K562 (cell line): ENCODE data around the gene PIK3C2B. TPM values are rescaled to one million over a fixed set of nuclear protein-coding genes. Genes with fewer than 3 reads are reported as not detected.

Source experiments
- ATAC-seq: fragments of 200-7000 bp; cut with Tn5 transposase; 3 replicates; pipeline ENCODE4 v1.9.1; 2020; ENCODE audit warnings: moderate library complexity
- BruUV-seq: library from RNA; stranded (reverse); fragments of 400-500 nt; replicated peaks from 2 replicates; lab custom pipeline; 2021; lab: Mats Ljungman, UMichigan
- CTCF ChIA-PET: fragments of 300-600 bp; formaldehyde crosslinking; extraction: SDS; loops from one replicate; lab custom pipeline; 2021; ENCODE audit warnings: low intra/inter-chr PET ratio; lab: Yijun Ruan, JAX
- POLR2A ChIA-PET: fragments of 300-600, 350-650 bp; sonication (Branson Sonifier 250); formaldehyde crosslinking; extraction: SDS; loops from one replicate; lab custom pipeline; 2021; ENCODE audit warnings: antibody characterized with exemption, inconsistent platforms; lab: Yijun Ruan, JAX
- DNase-seq, 4 experiments: peaks; one replicate each; pipeline versions ENCODE4 v3.0.0 to v3.0.0-alpha.2; 2011 to 2018; ENCODE audit warnings: low spot score in 3 of 4, mixed read lengths in 3 of 4; ENCODE audit errors: extremely low read depth in 1 of 4
- FAIRE-seq: peaks from 2 replicates; lab custom pipeline; 2011; peaks lifted over from hg19 to GRCh38; lab: Jason Lieb, UNC
- H2AFZ ChIP-seq: 2 replicates; pipeline ENCODE4 v1.6.0; 2011; ENCODE audit warnings: low read depth, low read length, control low read depth, inconsistent platforms
- H3K27ac ChIP-seq: fragments of 200-600 bp; 3 replicates; pipeline ENCODE4 v1.8.0; 2011; ENCODE audit warnings: low read depth, mild to moderate bottlenecking, control low read depth, inconsistent platforms, low read length, moderate library complexity, mixed read lengths; ENCODE audit errors: extremely low read depth
- H3K27me3 ChIP-seq, 2 experiments: fragments of 300-600 bp in 1 of 2; 2 replicates in 1 of 2; 3 replicates in 1 of 2; pipeline versions ENCODE4 v1.6.0 to v1.8.0; 2011; ENCODE audit warnings: inconsistent platforms in 2 of 2, low read length in 2 of 2, mild to moderate bottlenecking in 1 of 2, mixed read lengths in 1 of 2, moderate library complexity in 1 of 2; ENCODE audit not compliant: control insufficient read depth in 2 of 2, insufficient read depth in 2 of 2
- H3K36me3 ChIP-seq: fragments of 300-600 bp; 3 replicates; pipeline ENCODE4 v1.8.0; 2011; ENCODE audit warnings: mild to moderate bottlenecking, low read length, inconsistent platforms; ENCODE audit not compliant: control insufficient read depth, insufficient read depth
- H3K4me1 ChIP-seq, 2 experiments: fragments of 200-600 bp in 1 of 2; replicated peaks in 1 of 2; 2 replicates in 1 of 2; 3 replicates in 1 of 2; pipeline versions ENCODE4 v1.5.1 to v1.8.0; 2011; ENCODE audit warnings: inconsistent platforms in 2 of 2, low read length in 2 of 2, mild to moderate bottlenecking in 1 of 2, mixed read lengths in 1 of 2, moderate library complexity in 1 of 2; ENCODE audit not compliant: control insufficient read depth in 2 of 2, insufficient read depth in 2 of 2
- H3K4me2 ChIP-seq: 2 replicates; pipeline ENCODE4 v1.6.1; 2011; ENCODE audit warnings: low read length, control low read depth, inconsistent platforms, mixed read lengths; ENCODE audit not compliant: insufficient read depth
- H3K4me3 ChIP-seq: fragments of 200-600 bp; sonication (generic), shearing (Covaris generic); 2 replicates; pipeline ENCODE4 v1.5.1; 2016; ENCODE audit warnings: control low read depth, inconsistent platforms
- H3K79me2 ChIP-seq: fragments of 200-600 bp; 3 replicates; pipeline ENCODE4 v1.8.0; 2011; ENCODE audit warnings: low read length, inconsistent platforms; ENCODE audit not compliant: control insufficient read depth, insufficient read depth
- H3K9ac ChIP-seq, 2 experiments: 2 replicates each; pipeline versions ENCODE4 v1.6.0 to v1.6.1; 2011; ENCODE audit warnings: low read depth in 2 of 2, low read length in 2 of 2, control low read depth in 1 of 2, inconsistent platforms in 1 of 2, mild to moderate bottlenecking in 1 of 2, mixed read lengths in 1 of 2; ENCODE audit not compliant: insufficient read depth in 1 of 2
- H3K9me1 ChIP-seq: one replicate; pipeline ENCODE4 v1.6.0; 2011; ENCODE audit warnings: inconsistent platforms, mild to moderate bottlenecking, low read length, moderate library complexity; ENCODE audit not compliant: control insufficient read depth, insufficient read depth
- H3K9me3 ChIP-seq: replicated peaks from 2 replicates; pipeline ENCODE4 v1.5.1; 2011; ENCODE audit warnings: low read depth, low read length, inconsistent platforms; ENCODE audit not compliant: control insufficient read depth, insufficient read depth
- H4K20me1 ChIP-seq: replicated peaks from 2 replicates; pipeline ENCODE4 v1.6.1; 2011; ENCODE audit warnings: low read length, inconsistent platforms, mixed read lengths; ENCODE audit not compliant: control insufficient read depth, insufficient read depth
- BHLHE40 ChIP-seq: IDR thresholded peaks from 2 replicates; pipeline ENCODE4 v1.6.1; 2011; ENCODE audit warnings: low read length, improper control_type of control experiment
- CAMTA2 ChIP-seq: fragments of 250-450 bp; sonication (Bioruptor Pico); conservative IDR thresholded peaks from 2 replicates; pipeline ENCODE4 v1.5.1; 2022
- COPS2 ChIP-seq: fragments of 450-650 bp; conservative IDR thresholded peaks from 2 replicates; pipeline ENCODE4 v1.6.1; 2016; ENCODE audit warnings: mild to moderate bottlenecking, moderate library complexity
- DACH1 ChIP-seq: fragments of 450-650 bp; IDR thresholded peaks from 2 replicates; pipeline ENCODE4 v1.6.1; 2018; ENCODE audit not compliant: partially characterized antibody
- ELF1 ChIP-seq: fragments of 200-800 bp; sonication (Bioruptor generic); IDR thresholded peaks from 2 replicates; pipeline ENCODE4 v1.6.1; 2016; ENCODE audit warnings: missing genetic modification characterization, missing compliant biosample characterization
- FOXP1 ChIP-seq: sonication (generic); formaldehyde crosslinking; IDR thresholded peaks from 2 replicates; pipeline ENCODE4 v1.8.0; 2022; ENCODE audit warnings: mild to moderate bottlenecking, missing genetic modification reagents
- NR2F6 ChIP-seq: fragments of 450-650 bp; formaldehyde crosslinking; IDR thresholded peaks from 2 replicates; pipeline ENCODE4 v1.4.0; 2020; ENCODE audit warnings: mild to moderate bottlenecking
- OTX1 ChIP-seq: fragments of 450-650 bp; formaldehyde crosslinking; IDR thresholded peaks from 2 replicates; pipeline ENCODE4 v1.4.0; 2022; ENCODE audit warnings: mild to moderate bottlenecking
- RBBP5 ChIP-seq: fragments of 200-600 bp; sonication (generic); IDR thresholded peaks from 2 replicates; pipeline ENCODE4 v1.6.1; 2012; ENCODE audit warnings: borderline replicate concordance, mild to moderate bottlenecking, low read length, control low read depth, inconsistent platforms; ENCODE audit not compliant: insufficient read depth, poor library complexity, severe bottlenecking
- SRF ChIP-seq, 2 experiments: fragments of 250-450, 450-650 bp in 1 of 2; sonication (Bioruptor Pico) in 1 of 2; sonication (generic) in 1 of 2; formaldehyde crosslinking; IDR thresholded peaks; 2 replicates each; pipeline versions ENCODE4 v1.5.0 to v1.5.1; 2020 to 2022; ENCODE audit warnings: mild to moderate bottlenecking in 1 of 2, missing genetic modification reagents in 1 of 2
- TOE1 ChIP-seq, 2 experiments: fragments of 450-650 bp in 1 of 2; sonication (generic) in 1 of 2; formaldehyde crosslinking in 1 of 2; IDR thresholded peaks; 2 replicates each; pipeline versions ENCODE4 v1.7.1 to v1.8.0; 2016 to 2022; ENCODE audit warnings: borderline replicate concordance in 2 of 2, mild to moderate bottlenecking in 2 of 2, antibody characterized with exemption in 1 of 2, inconsistent platforms in 1 of 2, low read depth in 1 of 2, missing genetic modification reagents in 1 of 2, moderate library complexity in 1 of 2
- YY1 ChIP-seq, 3 experiments: IDR thresholded peaks; 2 replicates each; pipeline ENCODE4 v1.6.1; 2011; ENCODE audit warnings: low read length in 2 of 3, mild to moderate bottlenecking in 2 of 3, moderate library complexity in 2 of 3, borderline replicate concordance in 1 of 3, control low read depth in 1 of 3, low read depth in 1 of 3; ENCODE audit not compliant: insufficient read depth in 3 of 3, insufficient replicate concordance in 2 of 3, control insufficient read depth in 1 of 3, insufficient read length in 1 of 3; ENCODE audit errors: extremely low read depth in 1 of 3
- ZBTB1 ChIP-seq: sonication (generic); formaldehyde crosslinking; IDR thresholded peaks from 2 replicates; pipeline ENCODE4 v1.8.1; 2023; ENCODE audit warnings: missing genetic modification reagents, low read depth, mild to moderate bottlenecking, borderline replicate concordance
- ZNF764 ChIP-seq: fragments of 250-450 bp; sonication (Bioruptor Pico); IDR thresholded peaks from 2 replicates; pipeline ENCODE4 v1.4.0; 2020; ENCODE audit warnings: low read depth, mild to moderate bottlenecking, moderate library complexity
- whole genome bisulfite sequencing: fragments of 100-300 bp; shearing (Covaris generic); methylation state at CpG from one replicate; pipeline ENCODE4 v1.1.6; 2016; ENCODE audit warnings: low coverage, mixed read lengths; ENCODE audit not compliant: insufficient coverage; ENCODE audit errors: missing lambda C conversion rate; 5-methylcytosine and 5-hydroxymethylcytosine counted together
- in situ Hi-C: fragments of 300-500 bp; cut with MboI; formaldehyde crosslinking; loops from 4 replicates; pipeline ENCODE4 v1.15.0; 2018; ENCODE audit warnings: inconsistent platforms, mixed read lengths
- intact Hi-C: fragments of 100-400 bp; cut with micrococcal nuclease; formaldehyde crosslinking; loops from 2 replicates; pipeline ENCODE4 v1.14.2; 2022
- polyA plus RNA-seq, 8 experiments: library from polyadenylated mRNA; depleted of rRNA in 4 of 8; stranded (reverse) in 5 of 8; unstranded in 3 of 8; fragments of >200 nt; fragmentation: Nextera tagmentation in 2 of 8; fragmentation: Illumina TruSeq in 1 of 8; extraction: Ambion mirVana in 2 of 8; extraction: Trizol in 1 of 8; gene quantifications; 2 replicates each; pipeline versions ENCODE4 v1.2.1 to v1.2.3, GENCODE V29; 2011 to 2014; ENCODE audit warnings: inconsistent platforms in 1 of 8, missing spikeins in 1 of 8
- total RNA-seq, 7 experiments: library from RNA; depleted of rRNA in 6 of 7; stranded (reverse); fragments of >200 nt in 6 of 7; fragmentation: Illumina TruSeq in 2 of 7; extraction: Trizol in 2 of 7; gene quantifications; 2 replicates each; pipeline versions ENCODE4 v1.2.1 to v1.2.3, GENCODE V29; 2011 to 2021; ENCODE audit warnings: low replicate concordance in 1 of 7
- TF ChIP-seq, protein P1 (sequence below): sonication (generic); formaldehyde crosslinking; IDR thresholded peaks from 2 replicates; pipeline ENCODE4 v1.8.0; 2022; ENCODE audit warnings: mild to moderate bottlenecking, missing genetic modification reagents
- TF ChIP-seq, protein P2 (sequence below): sonication (generic); formaldehyde crosslinking; IDR thresholded peaks from 2 replicates; pipeline ENCODE4 v1.8.0; 2022; ENCODE audit warnings: mild to moderate bottlenecking, missing genetic modification reagents
- TF ChIP-seq, protein P3 (sequence below): fragments of 450-650 bp; IDR thresholded peaks from 2 replicates; pipeline ENCODE4 v1.6.1; 2016; ENCODE audit warnings: antibody characterized with exemption

The PIK3C2B gene
- total and polyA plus RNA-seq, 9 of the 15 experiments (the other 6 are each of a cell fraction or from before 2014, with no cell fraction given), result 0.10 to 2.9 (median 0.72) TPM

DNA sequence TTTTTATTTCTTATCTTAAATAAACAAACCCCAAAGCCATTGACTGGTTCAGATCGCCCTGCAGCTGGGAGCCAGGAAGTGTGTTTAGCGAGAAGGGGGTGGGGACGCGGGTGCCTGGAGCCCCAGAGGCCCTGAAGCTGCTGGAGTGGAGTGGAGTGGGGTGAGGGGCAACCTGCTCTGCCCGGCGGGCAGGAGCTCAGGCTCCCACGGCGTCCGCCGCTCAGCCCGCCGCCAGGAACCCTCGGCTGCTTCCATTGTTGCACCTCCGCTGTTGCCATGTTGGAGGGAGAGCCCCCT lies 673 bp downstream of the PIK3C2B start:
- DNase-seq (peak; percentile 71 to 77 (median 74)), FAIRE-seq (no peak), ATAC-seq (peak; percentile 61)
- ChIA-PET CTCF (interaction anchor here (0.6 to 2.1 kb wide), 4 partner anchors 48 to 177 kb away, joined by 3 to 13 read pairs (median 6); no protein-coding TSS in a partner anchor), POLR2A (interaction anchor here (0.5 to 2.5 kb wide), 12 partner anchors 9 to 1094 kb away, joined by 3 to 10 read pairs (median 4); no protein-coding TSS in a partner anchor)
- peak overlapping the region; percentile 49 for H3K4me3 ChIP-seq
- H3K9me1 ChIP-seq, result no peaks in the 10 kb centered on the region
- H4K20me1 ChIP-seq, result 0 out of 2 replicates have a peak, but pooled peaks cover 3% of the 10 kb centered on the region
- BruUV-seq, result no TSS peak
- H3K4me1 ChIP-seq, result peaks cover 14 to 15% of the 10 kb centered on the region in 2 experiments; a peak in 4 of 5 replicates
- in situ Hi-C loops, result no loop called here
- peaks cover 29 to 39% of the 10 kb centered on the region in 2 experiments for H3K27me3 ChIP-seq
- no peaks in the 10 kb centered on the region for H3K36me3 ChIP-seq
- H3K79me2 ChIP-seq, result no peaks in the 10 kb centered on the region
- H3K27ac ChIP-seq, result no peak overlapping the region
- H3K9me3 ChIP-seq, result no peaks in the 10 kb centered on the region
- H3K4me2 ChIP-seq, result peak overlapping the region; percentile 85
- H2AFZ ChIP-seq, result peak overlapping the region; percentile 90
- H3K9ac ChIP-seq, result peak overlapping the region; percentile 37 to 91; a peak in 3 of 4 replicates
- WGBS, result under 1% methylated on average over 12 of the region's 14 CpGs
- intact Hi-C loops, result loop anchor here (2.0 to 5.0 kb wide), 2 partner anchors 47 to 287 kb away; no protein-coding TSS in a partner anchor
- TF ChIP-seq COPS2, result no peak
- TF ChIP-seq TOE1 (IDR thresholded peaks at IDR 0.05; ENCODE audit: borderline replicate concordance), result no peak
- TF ChIP-seq TOE1 (CRISPR knock-in tag; IDR thresholded peaks at IDR 0.05; ENCODE audit: borderline replicate concordance, low read depth), result 0 out of 2 replicates have a peak, but pooled peaks have one; percentile 11
- TF ChIP-seq RBBP5, result no peak
- TF ChIP-seq ELF1 (tag), result 0 out of 2 replicates have a peak, but pooled peaks have one; percentile 26
- TF ChIP-seq DACH1, result peak; percentile 9
- no peak for TF ChIP-seq CAMTA2 (CRISPR knock-in tag)
- TF ChIP-seq, protein P1, sequence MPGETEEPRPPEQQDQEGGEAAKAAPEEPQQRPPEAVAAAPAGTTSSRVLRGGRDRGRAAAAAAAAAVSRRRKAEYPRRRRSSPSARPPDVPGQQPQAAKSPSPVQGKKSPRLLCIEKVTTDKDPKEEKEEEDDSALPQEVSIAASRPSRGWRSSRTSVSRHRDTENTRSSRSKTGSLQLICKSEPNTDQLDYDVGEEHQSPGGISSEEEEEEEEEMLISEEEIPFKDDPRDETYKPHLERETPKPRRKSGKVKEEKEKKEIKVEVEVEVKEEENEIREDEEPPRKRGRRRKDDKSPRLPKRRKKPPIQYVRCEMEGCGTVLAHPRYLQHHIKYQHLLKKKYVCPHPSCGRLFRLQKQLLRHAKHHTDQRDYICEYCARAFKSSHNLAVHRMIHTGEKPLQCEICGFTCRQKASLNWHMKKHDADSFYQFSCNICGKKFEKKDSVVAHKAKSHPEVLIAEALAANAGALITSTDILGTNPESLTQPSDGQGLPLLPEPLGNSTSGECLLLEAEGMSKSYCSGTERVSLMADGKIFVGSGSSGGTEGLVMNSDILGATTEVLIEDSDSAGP (CRISPR knock-in tag), result no peak
- no peak for TF ChIP-seq ZNF764 (CRISPR knock-in tag)
- no peak for TF ChIP-seq OTX1 (CRISPR knock-in tag)
- TF ChIP-seq, protein P2, sequence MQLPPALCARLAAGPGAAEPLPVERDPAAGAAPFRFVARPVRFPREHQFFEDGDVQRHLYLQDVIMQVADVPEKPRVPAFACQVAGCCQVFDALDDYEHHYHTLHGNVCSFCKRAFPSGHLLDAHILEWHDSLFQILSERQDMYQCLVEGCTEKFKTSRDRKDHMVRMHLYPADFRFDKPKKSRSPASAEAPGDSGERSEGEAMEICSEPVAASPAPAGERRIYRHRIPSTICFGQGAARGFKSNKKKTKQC (CRISPR knock-in tag), result no peak
- no peak for TF ChIP-seq FOXP1 (CRISPR knock-in tag)
- TF ChIP-seq YY1 (IDR thresholded peaks at IDR 0.05; ENCODE audit: borderline replicate concordance in 1 of 3, control insufficient read depth in 1 of 3, extremely low read depth in 1 of 3, insufficient read depth in 3 of 3, insufficient read length in 1 of 3, insufficient replicate concordance in 2 of 3, low read depth in 1 of 3, low read length in 2 of 3), result no peak
- no peak for TF ChIP-seq SRF (CRISPR knock-in tag; IDR thresholded peaks at IDR 0.05)
- no peak; the same call in 1 of the 2 replicates for TF ChIP-seq ZBTB1 (CRISPR knock-in tag)
- no peak for TF ChIP-seq NR2F6 (CRISPR knock-in tag)
- TF ChIP-seq, protein P3, sequence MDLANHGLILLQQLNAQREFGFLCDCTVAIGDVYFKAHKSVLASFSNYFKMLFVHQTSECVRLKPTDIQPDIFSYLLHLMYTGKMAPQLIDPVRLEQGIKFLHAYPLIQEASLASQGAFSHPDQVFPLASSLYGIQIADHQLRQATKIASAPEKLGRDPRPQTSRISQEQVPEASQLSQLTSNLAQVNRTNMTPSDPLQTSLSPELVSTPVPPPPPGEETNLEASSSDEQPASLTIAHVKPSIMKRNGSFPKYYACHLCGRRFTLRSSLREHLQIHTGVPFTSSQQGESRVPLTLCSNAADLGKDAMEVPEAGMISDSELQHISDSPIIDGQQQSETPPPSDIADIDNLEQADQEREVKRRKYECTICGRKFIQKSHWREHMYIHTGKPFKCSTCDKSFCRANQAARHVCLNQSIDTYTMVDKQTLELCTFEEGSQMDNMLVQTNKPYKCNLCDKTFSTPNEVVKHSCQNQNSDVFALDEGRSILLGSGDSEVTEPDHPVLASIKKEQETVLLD, result no peak
- TF ChIP-seq BHLHE40, result no peak
